Activated naive CD4-positive, alpha-beta T cell treated with anti-CD3 and anti-CD28 coated beads, Interleukin-2, amount 50 U/mL, for 24 hours (primary cell): Measurements from ENCODE around the gene TMEM176B.

ENCODE experiments used
- H3K27ac Mint-ChIP-seq: one replicate; pipeline ENCODE4 v1.8.0; 2021; ENCODE audit warnings: mild to moderate bottlenecking, mixed read lengths
- H3K27me3 Mint-ChIP-seq: one replicate; pipeline ENCODE4 v1.8.0; 2021; ENCODE audit warnings: mixed read lengths
- H3K36me3 Mint-ChIP-seq: one replicate; pipeline ENCODE4 v1.8.0; 2021; ENCODE audit warnings: mixed read lengths
- H3K4me1 Mint-ChIP-seq: one replicate; pipeline ENCODE4 v1.8.0; 2021; ENCODE audit warnings: mixed read lengths
- H3K4me3 Mint-ChIP-seq: one replicate; pipeline ENCODE4 v1.8.0; 2021; ENCODE audit warnings: mild to moderate bottlenecking, mixed read lengths
- H3K9me3 Mint-ChIP-seq: one replicate; pipeline ENCODE4 v1.8.0; 2021; ENCODE audit warnings: mixed read lengths

The TMEM176B gene

DNA sequence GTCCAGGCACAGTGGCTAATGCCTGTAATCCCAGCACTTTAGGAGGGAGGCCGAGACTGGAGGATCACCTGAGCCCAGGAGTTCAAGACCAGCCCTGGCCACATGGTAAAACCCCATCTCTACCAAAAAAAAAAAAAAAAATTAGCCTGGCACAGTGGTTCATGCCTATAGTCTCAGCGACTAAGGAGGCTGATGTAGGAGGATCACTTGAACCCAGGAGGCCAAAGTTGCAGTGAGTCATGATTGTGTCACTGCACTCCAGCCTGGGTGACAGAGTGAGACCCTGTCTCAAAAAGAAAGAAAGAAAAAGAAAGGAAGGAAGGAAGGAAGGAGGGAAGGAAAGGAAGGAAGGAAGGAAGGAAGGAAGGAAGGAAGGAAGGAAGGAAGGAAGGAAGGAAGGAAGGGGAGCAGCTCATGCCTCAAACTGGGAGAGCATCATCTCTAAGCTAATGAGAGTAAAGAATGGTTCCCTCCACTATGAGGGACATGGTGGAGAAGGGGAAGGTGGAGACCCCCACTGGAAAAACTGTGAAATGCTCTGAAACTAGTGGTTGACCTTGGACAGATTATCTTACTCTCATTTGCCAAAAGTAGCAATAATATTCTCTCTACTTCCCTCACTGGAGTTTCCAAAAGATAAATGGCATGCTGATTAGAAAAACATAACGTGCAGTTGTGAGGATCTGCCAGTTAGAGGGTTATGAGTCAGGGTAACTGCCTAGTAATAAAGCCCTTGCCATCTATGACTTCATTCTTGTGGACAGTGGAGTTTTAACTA lies 46.1 kb downstream of the TMEM176B start:
- Mint-ChIP-seq H3K4me1 (peaks cover 81% of the 10 kb centered on the region), H3K36me3 (peaks cover 1% of the 10 kb centered on the region), H3K4me3 (peak overlapping the region; percentile 57), H3K9me3 (peaks cover 4% of the 10 kb centered on the region), H3K27me3 (no peaks in the 10 kb centered on the region), H3K27ac (peak overlapping the region; percentile 98)

- Mint-ChIP-seq H3K36me3 (peaks cover 1% of the 10 kb centered on the region), H3K4me1 (peaks cover 88% of the 10 kb centered on the region), H3K27me3 (no peaks in the 10 kb centered on the region), H3K4me3 (no peak overlapping the region), H3K27ac (peak overlapping the region; percentile 98), H3K9me3 (peaks cover 4% of the 10 kb centered on the region)
Observed at GRCh38 chr7:150753239-150753638, 46.9 kb downstream of the TMEM176B start.

DNA sequence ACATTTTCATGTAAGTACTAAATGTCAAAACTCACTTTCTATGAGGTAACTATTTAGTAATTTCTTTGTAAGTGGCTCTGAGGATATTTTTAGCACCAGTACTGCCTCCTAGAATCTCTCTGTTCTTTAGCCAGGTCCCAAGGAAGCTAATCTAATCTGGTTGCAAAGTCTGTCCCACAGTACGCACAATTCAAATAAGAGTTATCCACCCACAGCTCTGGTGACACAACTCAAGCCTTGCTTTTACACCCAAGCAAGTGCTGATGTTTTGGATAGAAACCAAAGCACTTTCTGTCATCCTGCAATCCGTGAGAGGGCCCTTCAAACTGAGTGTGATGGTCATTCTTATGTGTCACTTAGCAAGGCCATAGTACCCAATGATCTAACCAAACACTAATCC lies 48.5 kb downstream of the TMEM176B start:
- Mint-ChIP-seq H3K27ac (peak overlapping the region; percentile 86), H3K4me1 (peaks cover 93% of the 10 kb centered on the region), H3K4me3 (peak overlapping the region; percentile 12), H3K9me3 (peaks cover 4% of the 10 kb centered on the region), H3K27me3 (no peaks in the 10 kb centered on the region), H3K36me3 (peaks cover 1% of the 10 kb centered on the region)

DNA sequence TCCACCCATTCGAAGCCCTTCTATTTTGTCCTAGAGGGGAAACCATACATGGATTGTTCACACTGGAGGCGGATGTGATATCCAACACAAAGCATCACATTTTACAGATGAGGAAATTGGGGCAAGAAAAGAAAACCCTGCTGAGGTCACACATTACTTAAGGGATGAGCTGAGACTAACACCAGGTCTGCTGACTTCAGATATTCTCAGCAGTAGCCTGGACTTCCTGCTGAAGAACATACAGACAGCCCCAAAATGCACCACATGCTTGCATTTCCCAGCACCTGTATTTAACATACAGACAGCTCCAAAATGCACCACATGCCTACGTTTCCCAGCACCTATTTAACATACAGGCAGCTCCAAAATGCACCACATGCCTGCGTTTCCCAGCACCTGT lies 51.8 kb downstream of the TMEM176B start:
- Mint-ChIP-seq H3K27me3 (no peaks in the 10 kb centered on the region), H3K27ac (peak overlapping the region; percentile 97), H3K4me3 (peak overlapping the region; percentile 66), H3K9me3 (peaks cover 4% of the 10 kb centered on the region), H3K36me3 (peaks cover 15% of the 10 kb centered on the region), H3K4me1 (peaks cover 94% of the 10 kb centered on the region)

DNA sequence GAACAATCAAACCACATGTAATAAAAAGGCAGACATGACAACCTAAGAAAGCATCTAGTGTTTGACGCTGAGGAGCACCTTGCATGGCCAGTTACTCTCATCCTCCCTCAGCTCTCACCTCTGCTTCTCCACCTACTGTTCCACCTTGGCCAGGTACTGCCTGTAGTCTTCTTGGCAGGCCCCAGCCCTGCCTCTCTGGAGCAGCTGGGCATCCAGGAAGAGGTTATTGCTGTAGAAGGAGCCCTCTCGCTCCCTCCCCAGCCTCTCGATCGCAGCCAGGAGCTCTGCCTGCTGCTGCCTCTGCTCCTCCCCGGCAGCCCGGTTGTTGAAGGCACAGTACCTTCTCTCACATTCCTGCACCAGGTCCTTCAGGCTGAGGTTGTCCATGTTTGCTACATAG lies 53.2 kb downstream of the TMEM176B start:
- no peaks in the 10 kb centered on the region for H3K27me3 Mint-ChIP-seq
- peak overlapping the region; percentile 82 for H3K4me3 Mint-ChIP-seq
- H3K27ac Mint-ChIP-seq, result peak overlapping the region; percentile 97
- peaks cover 29% of the 10 kb centered on the region for H3K36me3 Mint-ChIP-seq
- H3K9me3 Mint-ChIP-seq, result peaks cover 4% of the 10 kb centered on the region
- H3K4me1 Mint-ChIP-seq, result peaks cover 94% of the 10 kb centered on the region

DNA sequence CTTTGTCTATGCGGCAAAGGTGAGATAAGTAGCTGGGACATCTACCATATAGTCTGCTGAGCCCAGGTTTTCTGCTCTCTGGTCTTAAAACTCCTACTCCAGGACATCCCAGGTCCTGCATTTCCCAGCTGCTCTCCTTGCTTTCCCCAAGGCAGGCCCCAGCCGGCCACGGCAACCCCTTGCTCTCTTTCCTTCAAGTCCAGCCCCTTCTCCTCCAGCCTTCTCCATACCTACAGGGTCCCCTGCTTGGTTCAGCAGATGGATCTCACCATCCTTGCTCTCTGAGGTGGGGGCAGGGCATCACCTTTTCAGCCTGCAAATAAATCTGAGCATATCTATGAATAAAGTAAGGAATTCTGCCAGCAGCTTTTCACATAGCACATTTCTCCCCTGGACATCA lies 54.3 kb downstream of the TMEM176B start:
- Mint-ChIP-seq H3K27me3 (no peaks in the 10 kb centered on the region), H3K36me3 (peaks cover 39% of the 10 kb centered on the region), H3K4me1 (peaks cover 97% of the 10 kb centered on the region)

GRCh38 chr7:150745086-150745485 lies 55.1 kb downstream of the TMEM176B start:
- peaks cover 46% of the 10 kb centered on the region for H3K36me3 Mint-ChIP-seq
- H3K27ac Mint-ChIP-seq, result peak overlapping the region; percentile 97
- no peaks in the 10 kb centered on the region for H3K9me3 Mint-ChIP-seq
- H3K4me3 Mint-ChIP-seq, result peak overlapping the region; percentile 95
- peaks cover 97% of the 10 kb centered on the region for H3K4me1 Mint-ChIP-seq
- H3K27me3 Mint-ChIP-seq, result no peaks in the 10 kb centered on the region

More for the DNA sequence above, 54.3 kb downstream of the TMEM176B start:
- peak overlapping the region; percentile 97 for H3K27ac Mint-ChIP-seq
- H3K4me3 Mint-ChIP-seq, result peak overlapping the region; percentile 95
- H3K9me3 Mint-ChIP-seq, result peaks cover 4% of the 10 kb centered on the region

DNA sequence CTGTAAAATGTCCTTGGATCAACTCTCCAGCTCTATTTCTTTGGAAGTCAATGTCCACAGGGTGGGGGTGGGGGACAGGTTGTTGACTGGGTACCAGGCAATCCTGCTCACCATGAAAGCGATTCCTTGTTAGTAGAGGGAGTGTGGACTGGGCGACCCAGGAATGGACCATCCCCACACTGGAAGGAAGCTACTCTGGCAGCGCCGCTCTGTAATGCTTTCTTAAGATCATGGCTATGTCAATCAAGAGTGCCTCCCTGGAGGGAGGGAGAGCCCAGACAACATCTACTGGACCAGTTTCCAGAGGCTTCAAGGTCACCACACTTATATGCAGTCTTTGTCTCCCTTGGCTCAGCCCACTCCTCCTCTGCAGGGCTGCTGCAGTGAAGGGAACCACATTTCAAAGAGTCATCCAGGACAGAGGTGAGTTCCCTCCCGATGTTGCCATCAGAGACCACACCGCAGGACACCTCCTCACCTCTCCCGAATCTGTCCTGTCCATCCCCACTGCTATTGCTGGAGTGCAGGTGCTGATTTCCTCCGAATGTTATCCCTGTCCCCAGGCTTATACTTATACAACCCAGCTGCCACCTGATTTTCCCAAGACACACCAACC lies 56.0 kb downstream of the TMEM176B start:
- Mint-ChIP-seq H3K36me3 (peaks cover 52% of the 10 kb centered on the region), H3K27me3 (no peaks in the 10 kb centered on the region)

GRCh38 chr7:150742286-150742968 lies 57.7 kb downstream of the TMEM176B start:
- peak overlapping the region; percentile 95 for H3K4me3 Mint-ChIP-seq
- H3K36me3 Mint-ChIP-seq, result peaks cover 54% of the 10 kb centered on the region
- peaks cover 77% of the 10 kb centered on the region for H3K4me1 Mint-ChIP-seq

More for the DNA sequence above, 56.0 kb downstream of the TMEM176B start:
- Mint-ChIP-seq H3K4me1 (peaks cover 94% of the 10 kb centered on the region), H3K9me3 (no peaks in the 10 kb centered on the region), H3K4me3 (peak overlapping the region; percentile 95), H3K27ac (peak overlapping the region; percentile 99)

More at GRCh38 chr7:150742286-150742968, 57.7 kb downstream of the TMEM176B start:
- H3K9me3 Mint-ChIP-seq, result no peaks in the 10 kb centered on the region
- no peaks in the 10 kb centered on the region for H3K27me3 Mint-ChIP-seq
- peak overlapping the region; percentile 99 for H3K27ac Mint-ChIP-seq
